Osteocyte (in vitro differentiated cells): Measurements from ENCODE around the gene DOCK1. TPM values are rescaled to one million over a fixed set of nuclear protein-coding genes. Genes with fewer than 3 reads are reported as not detected.

Source experiments
- DNase-seq: peaks from one replicate; pipeline ENCODE4 v3.0.0; 2021; ENCODE audit warnings: mixed read lengths; ENCODE audit not compliant: unreplicated experiment; ENCODE audit errors: extremely low spot score
- H3K27ac Mint-ChIP-seq: one replicate; pipeline ENCODE4 v1.8.0; 2021; ENCODE audit warnings: mild to moderate bottlenecking, mixed read lengths; ENCODE audit not compliant: unreplicated experiment
- H3K27me3 Mint-ChIP-seq: one replicate; pipeline ENCODE4 v1.8.0; 2021; ENCODE audit warnings: mixed read lengths; ENCODE audit not compliant: unreplicated experiment
- H3K36me3 Mint-ChIP-seq: one replicate; pipeline ENCODE4 v1.8.0; 2021; ENCODE audit warnings: mixed read lengths; ENCODE audit not compliant: unreplicated experiment
- H3K4me1 Mint-ChIP-seq: one replicate; pipeline ENCODE4 v1.8.0; 2021; ENCODE audit warnings: mixed read lengths; ENCODE audit not compliant: unreplicated experiment
- H3K4me3 Mint-ChIP-seq: one replicate; pipeline ENCODE4 v1.8.0; 2021; ENCODE audit warnings: mild to moderate bottlenecking, moderate library complexity, mixed read lengths; ENCODE audit not compliant: unreplicated experiment
- H3K9me3 Mint-ChIP-seq: one replicate; pipeline ENCODE4 v1.8.0; 2021; ENCODE audit warnings: mixed read lengths; ENCODE audit not compliant: unreplicated experiment
- CTCF ChIP-seq: fragments of 200-600 bp; sonication (generic); IDR thresholded peaks from 2 replicates; pipeline ENCODE4 v1.5.0; 2021; ENCODE audit warnings: antibody characterized with exemption, mild to moderate bottlenecking, moderate library complexity
- total RNA-seq: library from RNA; stranded (reverse); gene quantifications from 2 replicates; pipeline ENCODE4 v1.2.1, GENCODE V29; 2021

The DOCK1 gene
- total RNA-seq, 1 donor from 2014 or later = 66.3 TPM

DNA sequence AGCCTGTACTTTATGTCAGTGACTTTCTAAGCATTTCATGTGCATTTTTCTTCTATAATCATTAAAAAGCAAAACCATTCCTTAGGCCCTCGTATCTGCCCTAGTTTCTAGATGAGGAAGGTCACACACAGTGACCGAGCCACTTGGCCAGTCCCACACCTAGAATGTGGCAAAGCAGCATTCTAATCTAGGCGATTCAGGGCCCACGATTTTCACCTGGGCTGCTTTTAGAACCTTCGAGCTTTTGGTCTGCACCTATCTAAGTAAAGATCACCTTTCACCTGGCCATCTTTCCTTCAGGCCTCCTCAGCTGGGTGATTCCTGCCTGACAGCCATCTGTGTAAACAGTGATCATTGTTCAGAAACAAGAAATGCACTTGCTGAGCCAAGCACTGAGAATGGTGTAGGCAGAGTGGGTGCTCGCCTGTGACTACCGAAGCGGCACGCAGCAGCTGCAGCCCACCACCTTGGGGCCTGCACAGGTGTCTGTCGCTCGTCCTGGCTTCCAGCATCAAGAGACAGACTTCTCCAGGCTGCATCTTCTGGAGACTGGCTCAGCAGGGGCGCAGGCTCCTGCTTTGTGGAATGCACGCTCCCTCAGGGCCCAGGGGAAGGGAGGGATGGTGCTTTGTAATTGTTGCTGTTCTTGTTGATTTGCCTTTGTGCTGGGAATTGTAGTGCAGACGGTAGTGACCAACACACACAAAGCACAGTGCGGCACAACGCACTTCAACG is 440.2 kb downstream of the DOCK1 start:
- Mint-ChIP-seq H3K4me3 (no peak overlapping the region), H3K36me3 (peaks cover 17% of the 10 kb centered on the region), H3K4me1 (peaks cover 7% of the 10 kb centered on the region), H3K27me3 (no peaks in the 10 kb centered on the region), H3K9me3 (no peaks in the 10 kb centered on the region), H3K27ac (no peak overlapping the region)
- no peak for DNase-seq
- TF ChIP-seq CTCF = no peak

DNA sequence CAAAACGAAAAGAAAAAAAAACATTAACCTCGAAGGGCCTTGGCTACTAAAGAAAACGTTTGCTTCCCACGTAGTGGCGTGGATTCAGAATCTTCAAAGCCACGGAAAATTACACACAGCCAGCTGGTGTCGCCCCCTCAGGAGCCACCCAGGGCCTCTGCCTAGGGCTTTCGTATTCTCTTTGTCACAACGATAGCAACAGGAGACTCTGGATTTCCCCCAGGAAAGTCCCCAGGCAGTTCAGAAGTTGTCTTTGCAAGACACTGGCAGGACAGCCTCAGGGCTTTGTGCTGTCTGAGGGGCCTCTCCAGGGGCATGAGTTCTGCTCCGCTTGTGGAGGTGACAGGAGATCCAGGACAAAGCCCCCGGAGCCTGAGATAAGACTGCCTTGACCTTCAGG is 441.4 kb downstream of the DOCK1 start:
- Mint-ChIP-seq H3K36me3 (peaks cover 17% of the 10 kb centered on the region), H3K9me3 (no peaks in the 10 kb centered on the region), H3K27me3 (no peaks in the 10 kb centered on the region), H3K4me1 (peaks cover under 1% of the 10 kb centered on the region), H3K4me3 (no peak overlapping the region), H3K27ac (no peak overlapping the region)
- DNase-seq = no peak
- TF ChIP-seq CTCF = no peak

DNA sequence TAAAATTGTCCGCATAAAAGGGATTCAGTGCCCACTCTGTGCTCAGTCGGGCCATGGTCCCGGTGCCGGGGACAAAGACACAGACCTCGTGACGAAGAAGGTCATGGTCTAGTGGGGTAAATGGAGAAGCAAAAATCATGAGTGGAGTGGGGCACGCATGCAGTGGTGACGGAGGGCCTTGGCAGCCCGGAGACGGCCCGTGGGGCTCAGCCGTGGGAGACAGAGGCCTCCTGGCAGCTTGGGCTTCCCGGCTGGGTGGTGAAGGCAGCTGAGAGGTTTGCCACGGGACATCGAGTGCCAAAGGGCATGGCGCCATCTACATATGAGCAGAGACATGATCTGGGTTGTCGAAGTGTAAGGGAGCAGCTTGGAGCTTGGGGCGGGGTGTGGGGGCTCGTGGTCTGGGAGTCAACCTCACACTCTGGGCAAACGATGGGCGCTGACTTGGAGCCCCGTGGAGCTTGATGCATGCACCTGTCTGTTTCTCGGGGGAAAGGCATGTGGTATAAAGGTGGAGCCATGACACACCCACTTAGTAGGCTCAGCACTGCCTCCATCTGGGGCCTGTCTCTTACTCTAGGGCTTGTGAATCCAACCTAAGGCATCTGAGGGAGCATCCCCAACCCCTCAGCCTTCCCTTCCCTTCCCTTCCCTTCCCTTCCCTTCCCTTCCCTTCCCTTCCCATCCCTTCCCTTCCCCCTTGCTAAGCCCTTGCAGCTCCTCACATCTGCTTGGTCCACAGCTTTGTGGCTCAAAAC is 442.2 kb downstream of the DOCK1 start:
- no peak for DNase-seq
- TF ChIP-seq CTCF = no peak
- no peak overlapping the region for H3K27ac Mint-ChIP-seq
- H3K36me3 Mint-ChIP-seq = peaks cover 17% of the 10 kb centered on the region
- H3K4me1 Mint-ChIP-seq = no peaks in the 10 kb centered on the region
- no peaks in the 10 kb centered on the region for H3K27me3 Mint-ChIP-seq
- no peak overlapping the region for H3K4me3 Mint-ChIP-seq
- no peaks in the 10 kb centered on the region for H3K9me3 Mint-ChIP-seq

DNA sequence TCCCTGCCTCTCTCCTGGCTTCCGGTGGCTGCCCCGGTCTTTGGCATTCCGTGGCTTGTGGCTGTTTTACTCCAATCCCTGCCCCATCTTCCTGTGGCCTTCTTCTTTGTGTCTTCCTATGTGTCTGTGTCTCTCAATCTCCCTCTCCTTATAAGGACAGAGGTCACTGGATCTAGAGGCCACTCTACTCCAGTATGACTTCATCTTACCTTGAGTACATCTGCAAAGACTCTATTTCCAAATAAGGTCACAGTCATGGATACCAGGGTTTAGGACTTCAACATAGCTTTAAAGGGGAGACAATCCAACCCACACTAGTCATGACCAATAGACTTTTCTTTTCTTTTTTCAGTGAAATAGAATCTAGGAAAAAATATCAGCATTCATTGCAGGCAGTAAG is 444.5 kb downstream of the DOCK1 start:
- TF ChIP-seq CTCF = no peak
- Mint-ChIP-seq H3K27ac (no peak overlapping the region), H3K4me1 (no peaks in the 10 kb centered on the region), H3K27me3 (no peaks in the 10 kb centered on the region), H3K36me3 (peaks cover 7% of the 10 kb centered on the region), H3K4me3 (no peak overlapping the region), H3K9me3 (no peaks in the 10 kb centered on the region)
- no peak for DNase-seq

GRCh38 chr10:127351542-127351941 is 446.3 kb downstream of the DOCK1 start:
- Mint-ChIP-seq H3K27me3 (no peaks in the 10 kb centered on the region), H3K36me3 (peaks cover 9% of the 10 kb centered on the region), H3K9me3 (no peaks in the 10 kb centered on the region), H3K27ac (no peak overlapping the region), H3K4me3 (no peak overlapping the region), H3K4me1 (no peaks in the 10 kb centered on the region)
- no peak for TF ChIP-seq CTCF
- no peak for DNase-seq
